Measurements from ENCODE around the gene DEAF1. TPM values are rescaled to one million over a fixed set of nuclear protein-coding genes. Genes with fewer than 3 reads are reported as not detected.

Gene DEAF1
- total RNA-seq, 2 experiments from 2014 or later = 41.5 to 50.5 TPM

GRCh38 chr11:688681-689080 lies 6.3 kb downstream of the DEAF1 start:
- Mint-ChIP-seq H3K27me3 (no peaks in the 10 kb centered on the region), H3K4me1 (ENCODE audit: low read depth) (peaks cover 32% of the 10 kb centered on the region), H3K9me3 (no peaks in the 10 kb centered on the region), H3K27ac (no peak overlapping the region), H3K4me3 (no peak overlapping the region), H3K36me3 (peaks cover 40% of the 10 kb centered on the region)
- POLR2A ChIA-PET = no interaction called here
- intact Hi-C loops (cut with micrococcal nuclease) = no loop called here
- CTCF ChIA-PET = no interaction called here
- no peak for DNase-seq

GRCh38 chr11:687751-688150 lies 7.3 kb downstream of the DEAF1 start:
- H3K36me3 Mint-ChIP-seq = peaks cover 44% of the 10 kb centered on the region
- no peak for DNase-seq
- H3K4me1 Mint-ChIP-seq (ENCODE audit: low read depth) = peaks cover 22% of the 10 kb centered on the region
- POLR2A ChIA-PET = no interaction called here
- intact Hi-C loops (cut with micrococcal nuclease) = no loop called here
- no peaks in the 10 kb centered on the region for H3K27me3 Mint-ChIP-seq
- H3K4me3 Mint-ChIP-seq = no peak overlapping the region
- CTCF ChIA-PET = no interaction called here
- H3K9me3 Mint-ChIP-seq = no peaks in the 10 kb centered on the region
- no peak overlapping the region for H3K27ac Mint-ChIP-seq

- POLR2A ChIA-PET = no interaction called here
- Mint-ChIP-seq H3K4me1 (ENCODE audit: low read depth) (peaks cover 13% of the 10 kb centered on the region), H3K36me3 (peaks cover 49% of the 10 kb centered on the region), H3K27ac (no peak overlapping the region), H3K9me3 (no peaks in the 10 kb centered on the region), H3K4me3 (no peak overlapping the region), H3K27me3 (no peaks in the 10 kb centered on the region)
- no peak for DNase-seq
- intact Hi-C loops (cut with micrococcal nuclease) = no loop called here
- CTCF ChIA-PET = interaction anchor here (1.0 kb wide), 1 partner anchor 10 kb away, joined by 5 read pairs; no protein-coding TSS in a partner anchor
Measured at GRCh38 chr11:686451-687243, 8.4 kb downstream of the DEAF1 start.

- H3K9me3 Mint-ChIP-seq = no peaks in the 10 kb centered on the region
- peaks cover 35% of the 10 kb centered on the region for H3K36me3 Mint-ChIP-seq
- no peak for DNase-seq
- CTCF ChIA-PET = no interaction called here
- H3K27ac Mint-ChIP-seq = no peak overlapping the region
- no peak overlapping the region for H3K4me3 Mint-ChIP-seq
- no peaks in the 10 kb centered on the region for H3K27me3 Mint-ChIP-seq
- H3K4me1 Mint-ChIP-seq (ENCODE audit: low read depth) = no peaks in the 10 kb centered on the region
- intact Hi-C loops (cut with micrococcal nuclease) = no loop called here
- POLR2A ChIA-PET = no interaction called here
Measured at GRCh38 chr11:680970-681369, 14.1 kb downstream of the DEAF1 start.

- no peaks in the 10 kb centered on the region for H3K9me3 Mint-ChIP-seq
- no peak overlapping the region for H3K27ac Mint-ChIP-seq
- no peak for DNase-seq
- ChIA-PET CTCF (no interaction called here), POLR2A (no interaction called here)
- peaks cover 35% of the 10 kb centered on the region for H3K36me3 Mint-ChIP-seq
- no peak overlapping the region for H3K4me3 Mint-ChIP-seq
- no peaks in the 10 kb centered on the region for H3K27me3 Mint-ChIP-seq
- intact Hi-C loops (cut with micrococcal nuclease) = no loop called here
- H3K4me1 Mint-ChIP-seq (ENCODE audit: low read depth) = no peaks in the 10 kb centered on the region
Measured at GRCh38 chr11:680476-680875, 14.5 kb downstream of the DEAF1 start.

GRCh38 chr11:679271-680207 lies 15.5 kb downstream of the DEAF1 start:
- no peaks in the 10 kb centered on the region for H3K4me1 Mint-ChIP-seq (ENCODE audit: low read depth)
- POLR2A ChIA-PET = no interaction called here
- peaks cover 33% of the 10 kb centered on the region for H3K36me3 Mint-ChIP-seq
- no peak overlapping the region for H3K27ac Mint-ChIP-seq
- no peak for DNase-seq
- CTCF ChIA-PET = no interaction called here
- intact Hi-C loops (cut with micrococcal nuclease) = no loop called here
- no peaks in the 10 kb centered on the region for H3K27me3 Mint-ChIP-seq
- no peaks in the 10 kb centered on the region for H3K9me3 Mint-ChIP-seq
- H3K4me3 Mint-ChIP-seq = no peak overlapping the region

- H3K27me3 Mint-ChIP-seq = no peaks in the 10 kb centered on the region
- CTCF ChIA-PET = no interaction called here
- POLR2A ChIA-PET = no interaction called here
- H3K9me3 Mint-ChIP-seq = no peaks in the 10 kb centered on the region
- no peak overlapping the region for H3K27ac Mint-ChIP-seq
- H3K36me3 Mint-ChIP-seq = peaks cover 30% of the 10 kb centered on the region
- no peak for DNase-seq
- intact Hi-C loops (cut with micrococcal nuclease) = no loop called here
- no peak overlapping the region for H3K4me3 Mint-ChIP-seq
- no peaks in the 10 kb centered on the region for H3K4me1 Mint-ChIP-seq (ENCODE audit: low read depth)
Measured at GRCh38 chr11:678297-678696, 16.7 kb downstream of the DEAF1 start.

GRCh38 chr11:674406-674805 lies 20.6 kb downstream of the DEAF1 start:
- Mint-ChIP-seq H3K27me3 (no peaks in the 10 kb centered on the region), H3K4me3 (no peak overlapping the region), H3K36me3 (peaks cover 25% of the 10 kb centered on the region), H3K4me1 (ENCODE audit: low read depth) (no peaks in the 10 kb centered on the region), H3K27ac (no peak overlapping the region), H3K9me3 (no peaks in the 10 kb centered on the region)
- no peak for DNase-seq
- intact Hi-C loops (cut with micrococcal nuclease) = no loop called here
- ChIA-PET POLR2A (no interaction called here), CTCF (interaction anchor here (0.6 to 1.3 kb wide), 2 partner anchors 12 to 52 kb away, joined by 3 to 4 read pairs; no protein-coding TSS in a partner anchor)

GRCh38 chr11:673866-674265 lies 21.2 kb downstream of the DEAF1 start:
- peaks cover 25% of the 10 kb centered on the region for H3K36me3 Mint-ChIP-seq
- CTCF ChIA-PET = interaction anchor here (0.6 to 1.3 kb wide), 2 partner anchors 12 to 302 kb away, joined by 3 to 4 read pairs; no protein-coding TSS in a partner anchor

GRCh38 chr11:665704-666281 lies 29.2 kb downstream of the DEAF1 start:
- intact Hi-C loops (cut with micrococcal nuclease) = no loop called here
- CTCF ChIA-PET = interaction anchor here (1.5 to 2.3 kb wide), 2 partner anchors 56 to 111 kb away, joined by 5 to 6 read pairs; no protein-coding TSS in a partner anchor

More at GRCh38 chr11:673866-674265, 21.2 kb downstream of the DEAF1 start:
- POLR2A ChIA-PET = no interaction called here
- no peak overlapping the region for H3K27ac Mint-ChIP-seq
- no peaks in the 10 kb centered on the region for H3K9me3 Mint-ChIP-seq
- H3K27me3 Mint-ChIP-seq = no peaks in the 10 kb centered on the region
- intact Hi-C loops (cut with micrococcal nuclease) = no loop called here
- no peaks in the 10 kb centered on the region for H3K4me1 Mint-ChIP-seq (ENCODE audit: low read depth)
- DNase-seq = no peak
- no peak overlapping the region for H3K4me3 Mint-ChIP-seq

GRCh38 chr11:665062-665703 lies 29.8 kb downstream of the DEAF1 start:
- CTCF ChIA-PET = interaction anchor here (1.5 to 2.3 kb wide), 2 partner anchors 57 to 111 kb away, joined by 5 to 6 read pairs; no protein-coding TSS in a partner anchor
- H3K4me1 Mint-ChIP-seq (ENCODE audit: low read depth) = no peaks in the 10 kb centered on the region
- no peaks in the 10 kb centered on the region for H3K9me3 Mint-ChIP-seq
- intact Hi-C loops (cut with micrococcal nuclease) = no loop called here
- no peak overlapping the region for H3K4me3 Mint-ChIP-seq
- POLR2A ChIA-PET = interaction anchor here (0.8 kb wide), 1 partner anchor 18 kb away, joined by 4 read pairs; no protein-coding TSS in a partner anchor
- no peaks in the 10 kb centered on the region for H3K27me3 Mint-ChIP-seq
- no peak overlapping the region for H3K27ac Mint-ChIP-seq
- H3K36me3 Mint-ChIP-seq = peaks cover 11% of the 10 kb centered on the region
- DNase-seq = no peak

More at GRCh38 chr11:665704-666281, 29.2 kb downstream of the DEAF1 start:
- POLR2A ChIA-PET = no interaction called here
- no peaks in the 10 kb centered on the region for H3K9me3 Mint-ChIP-seq
- no peaks in the 10 kb centered on the region for H3K27me3 Mint-ChIP-seq
- H3K27ac Mint-ChIP-seq = no peak overlapping the region
- DNase-seq = no peak
- no peak overlapping the region for H3K4me3 Mint-ChIP-seq
- peaks cover 11% of the 10 kb centered on the region for H3K36me3 Mint-ChIP-seq
- H3K4me1 Mint-ChIP-seq (ENCODE audit: low read depth) = no peaks in the 10 kb centered on the region
